CD4-positive, alpha-beta T cell (primary cell): ENCODE measurements around the gene SACS. TPM values are rescaled to one million over a fixed set of nuclear protein-coding genes. Genes with fewer than 3 reads are reported as not detected.
"Not testable (repeated sequence)": the region's sequence is repeated elsewhere in the genome, so short reads cannot be mapped to it uniquely, and the experiment has no call there.

ENCODE experiments used
- ATAC-seq: fragments of 200-7000 bp; cut with Tn5 transposase; one replicate; pipeline ENCODE4 v1.10.0; 2022; ENCODE audit warnings: mild to moderate bottlenecking; ENCODE audit not compliant: poor library complexity
- CTCF ChIA-PET: fragments of 350-600 bp; sonication (Branson Sonifier 250); formaldehyde crosslinking; loops from one replicate; lab custom pipeline; 2021; ENCODE audit warnings: antibody characterized with exemption, inconsistent platforms; lab: Charles Lee
- POLR2A ChIA-PET: fragments of 350-600 bp; sonication (Branson Sonifier 250); formaldehyde crosslinking; loops from one replicate; lab custom pipeline; 2021; ENCODE audit warnings: antibody characterized with exemption, inconsistent platforms; lab: Charles Lee
- DNase-seq, 14 experiments: peaks; one replicate each; pipeline ENCODE4 v3.0.0-alpha.2; 2013 to 2020; ENCODE audit warnings: mixed read lengths in 2 of 14
- H3K27ac ChIP-seq, 2 donors: one replicate each; pipeline versions ENCODE4 v1.5.1 to v1.7.0; 2013; ENCODE audit warnings: low read length in 2 of 2, low read depth in 1 of 2, mild to moderate bottlenecking in 1 of 2
- H3K27me3 ChIP-seq, 2 experiments: 1 replicate in 1 of 2; 2 replicates in 1 of 2; pipeline versions ENCODE4 v1.6.1 to v1.7.0; 2013; ENCODE audit warnings: low read length in 2 of 2, control low read depth in 1 of 2, mild to moderate bottlenecking in 1 of 2, moderate library complexity in 1 of 2; ENCODE audit not compliant: insufficient read depth in 2 of 2, control insufficient read depth in 1 of 2
- H3K36me3 ChIP-seq: one replicate; pipeline ENCODE4 v1.6.1; 2013; ENCODE audit warnings: low read length, control low read depth; ENCODE audit not compliant: insufficient read depth
- H3K4me1 ChIP-seq: one replicate; pipeline ENCODE4 v1.6.1; 2013; ENCODE audit warnings: low read length, control low read depth; ENCODE audit not compliant: insufficient read depth
- H3K4me3 ChIP-seq: one replicate; pipeline ENCODE4 v1.5.1; 2013; ENCODE audit warnings: mild to moderate bottlenecking, low read length, moderate library complexity
- H3K9me3 ChIP-seq, 2 experiments: 1 replicate in 1 of 2; 2 replicates in 1 of 2; pipeline versions ENCODE4 v1.6.1 to v1.7.0; 2013; ENCODE audit warnings: low read length in 2 of 2, mild to moderate bottlenecking in 2 of 2, control low read depth in 1 of 2, moderate library complexity in 1 of 2; ENCODE audit not compliant: control insufficient read depth in 1 of 2, insufficient read depth in 1 of 2
- H3K27ac Mint-ChIP-seq: one replicate; pipeline ENCODE4 v1.8.0; 2020; ENCODE audit warnings: mixed read lengths
- H3K27me3 Mint-ChIP-seq: one replicate; pipeline ENCODE4 v1.8.0; 2021; ENCODE audit warnings: mixed read lengths
- H3K36me3 Mint-ChIP-seq: one replicate; pipeline ENCODE4 v1.8.0; 2021; ENCODE audit warnings: low read depth, mixed read lengths
- H3K4me1 Mint-ChIP-seq: one replicate; pipeline ENCODE4 v1.8.0; 2021; ENCODE audit warnings: low read depth, mixed read lengths
- H3K4me3 Mint-ChIP-seq: one replicate; pipeline ENCODE4 v1.8.0; 2020; ENCODE audit warnings: mild to moderate bottlenecking, mixed read lengths
- H3K9me3 Mint-ChIP-seq: one replicate; pipeline ENCODE4 v1.8.0; 2020; ENCODE audit warnings: mixed read lengths
- CTCF ChIP-seq: fragments of 200-600 bp; IDR thresholded peaks from one replicate; pipeline ENCODE4 v1.8.0; 2022; ENCODE audit warnings: antibody characterized with exemption, mild to moderate bottlenecking
- intact Hi-C, 2 experiments: fragments of 100-400 bp; cut with DNase I in 1 of 2; cut with micrococcal nuclease in 1 of 2; formaldehyde crosslinking; loops; one replicate each; pipeline versions ENCODE4 v1.15.1 to v1.9.0; 2023 to 2025; cut with DNase I, micrococcal nuclease
- total RNA-seq, 174 experiments: library from RNA in 2 of 174; stranded (reverse) in 2 of 174; gene quantifications; one replicate each; pipeline ENCODE4 v1.2.3 and lab custom pipeline; 2021 to 2026

SACS gene
- total RNA-seq, 2 experiments from 2014 or later, result 8.7 to 11.6 TPM

- Histone ChIP-seq H3K9me3 (no peaks in the 10 kb centered on the region), H3K4me3 (peak overlapping the region; percentile 50), H3K27ac (peak overlapping the region in 1 of 2 donors; percentile 9), H3K27me3 (no peaks in the 10 kb centered on the region), H3K36me3 (no peaks in the 10 kb centered on the region), H3K4me1 (peaks cover 7% of the 10 kb centered on the region)
- DNase-seq, result peak in 1 of 14 experiments; percentile 22
- Mint-ChIP-seq H3K27ac (no peak overlapping the region), H3K27me3 (peaks cover 24% of the 10 kb centered on the region), H3K4me3 (peak overlapping the region; percentile 83), H3K4me1 (no peaks in the 10 kb centered on the region), H3K36me3 (no peaks in the 10 kb centered on the region), H3K9me3 (no peaks in the 10 kb centered on the region)
- ATAC-seq, result no peak
- POLR2A ChIA-PET, result interaction anchor here (0.7 kb wide), 1 partner anchor 933 kb away, joined by 4 read pairs; no protein-coding TSS in a partner anchor
- no peak for TF ChIP-seq CTCF
- CTCF ChIA-PET, result no interaction called here
- intact Hi-C loops, result no loop called here
These were observed 112.5 kb downstream of the SACS start for GRCh38 chr13:23320926-23321534.

- H3K27ac Mint-ChIP-seq, result no peak overlapping the region
- peaks cover 24% of the 10 kb centered on the region for H3K27me3 Mint-ChIP-seq
These were observed 113.6 kb downstream of the SACS start for GRCh38 chr13:23319883-23320224.

GRCh38 chr13:23314837-23315236 lies 118.7 kb downstream of the SACS start:
- CTCF ChIA-PET, H3K4me3 ChIP-seq, ATAC-seq, DNase-seq, H3K27ac Mint-ChIP-seq, POLR2A ChIA-PET, H3K36me3 ChIP-seq, H3K4me1 Mint-ChIP-seq, H3K9me3 Mint-ChIP-seq, H3K4me1 ChIP-seq, H3K4me3 Mint-ChIP-seq, H3K36me3 Mint-ChIP-seq, H3K27me3 ChIP-seq, H3K27ac ChIP-seq, H3K9me3 ChIP-seq, intact Hi-C loops: not testable (repeated sequence)
- peaks cover 41% of the 10 kb centered on the region for H3K27me3 Mint-ChIP-seq

More at GRCh38 chr13:23319883-23320224, 113.6 kb downstream of the SACS start:
- ChIA-PET CTCF (no interaction called here), POLR2A (no interaction called here)
- Histone ChIP-seq H3K4me1 (peaks cover 7% of the 10 kb centered on the region), H3K9me3 (no peaks in the 10 kb centered on the region), H3K4me3 (no peak overlapping the region), H3K27ac (no peak overlapping the region), H3K36me3 (no peaks in the 10 kb centered on the region), H3K27me3 (no peaks in the 10 kb centered on the region)
- H3K9me3 Mint-ChIP-seq, result no peaks in the 10 kb centered on the region
- TF ChIP-seq CTCF, result no peak
- H3K4me1 Mint-ChIP-seq, result no peaks in the 10 kb centered on the region
- DNase-seq (no peak), ATAC-seq (no peak)
- intact Hi-C loops, result no loop called here
- no peak overlapping the region for H3K4me3 Mint-ChIP-seq
- no peaks in the 10 kb centered on the region for H3K36me3 Mint-ChIP-seq

GRCh38 chr13:23292586-23292985 lies 140.9 kb downstream of the SACS start:
- H3K27ac Mint-ChIP-seq, result no peak overlapping the region
- DNase-seq (no peak), ATAC-seq (no peak)
- CTCF ChIA-PET, result no interaction called here
- H3K36me3 ChIP-seq, result no peaks in the 10 kb centered on the region
- no peaks in the 10 kb centered on the region for H3K9me3 Mint-ChIP-seq
- intact Hi-C loops, result no loop called here
- no peaks in the 10 kb centered on the region for H3K27me3 ChIP-seq
- H3K27me3 Mint-ChIP-seq, result peaks cover 10% of the 10 kb centered on the region
- no peaks in the 10 kb centered on the region for H3K4me1 ChIP-seq
- H3K4me1 Mint-ChIP-seq, result no peaks in the 10 kb centered on the region
- no peak overlapping the region for H3K4me3 ChIP-seq
- H3K36me3 Mint-ChIP-seq, result no peaks in the 10 kb centered on the region
- no peak for TF ChIP-seq CTCF
- H3K4me3 Mint-ChIP-seq, result no peak overlapping the region
- H3K9me3 ChIP-seq, result no peaks in the 10 kb centered on the region
- no peak overlapping the region for H3K27ac ChIP-seq
- POLR2A ChIA-PET, result no interaction called here
